Fibroblast of lung (primary cell): Measurements from ENCODE around the gene TVP23C.

Experiments used
- EZH2 ChIP-seq: IDR thresholded peaks from 2 replicates; pipeline ENCODE4 v1.5.1; 2012; ENCODE audit warnings: low read length, control low read depth, mild to moderate bottlenecking; ENCODE audit errors: missing control alignments
- TF ChIP-seq, protein P1 (sequence below), 2 donors: IDR thresholded peaks in 1 of 2; conservative IDR thresholded peaks in 1 of 2; 1 replicate in 1 of 2; 2 replicates in 1 of 2; pipeline ENCODE4 v1.5.1; 2011 to 2012; ENCODE audit warnings: low read length in 2 of 2, control low read depth in 1 of 2, inconsistent platforms in 1 of 2, low read depth in 1 of 2, mild to moderate bottlenecking in 1 of 2

DNA sequence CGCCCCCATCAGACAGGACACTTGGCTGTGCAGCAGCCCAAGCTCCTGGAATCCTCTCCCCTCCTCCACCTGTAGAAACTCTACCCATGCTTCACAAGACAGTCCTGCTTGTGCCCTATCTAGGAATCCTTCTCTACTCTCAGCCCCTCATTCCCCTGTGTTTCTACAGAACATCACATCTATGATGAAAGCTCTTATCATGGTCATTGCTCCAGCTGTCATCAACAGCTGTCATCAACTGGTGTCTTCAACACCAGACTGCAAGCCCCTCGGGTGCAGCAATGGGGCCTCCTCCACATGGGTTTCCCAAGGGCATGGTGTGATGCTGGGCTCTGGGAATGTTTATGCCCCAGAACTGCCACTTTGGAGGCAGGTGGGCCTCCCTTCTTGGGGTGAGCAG, 74.7 kb downstream of the TVP23C start:
- TF ChIP-seq, protein P1, sequence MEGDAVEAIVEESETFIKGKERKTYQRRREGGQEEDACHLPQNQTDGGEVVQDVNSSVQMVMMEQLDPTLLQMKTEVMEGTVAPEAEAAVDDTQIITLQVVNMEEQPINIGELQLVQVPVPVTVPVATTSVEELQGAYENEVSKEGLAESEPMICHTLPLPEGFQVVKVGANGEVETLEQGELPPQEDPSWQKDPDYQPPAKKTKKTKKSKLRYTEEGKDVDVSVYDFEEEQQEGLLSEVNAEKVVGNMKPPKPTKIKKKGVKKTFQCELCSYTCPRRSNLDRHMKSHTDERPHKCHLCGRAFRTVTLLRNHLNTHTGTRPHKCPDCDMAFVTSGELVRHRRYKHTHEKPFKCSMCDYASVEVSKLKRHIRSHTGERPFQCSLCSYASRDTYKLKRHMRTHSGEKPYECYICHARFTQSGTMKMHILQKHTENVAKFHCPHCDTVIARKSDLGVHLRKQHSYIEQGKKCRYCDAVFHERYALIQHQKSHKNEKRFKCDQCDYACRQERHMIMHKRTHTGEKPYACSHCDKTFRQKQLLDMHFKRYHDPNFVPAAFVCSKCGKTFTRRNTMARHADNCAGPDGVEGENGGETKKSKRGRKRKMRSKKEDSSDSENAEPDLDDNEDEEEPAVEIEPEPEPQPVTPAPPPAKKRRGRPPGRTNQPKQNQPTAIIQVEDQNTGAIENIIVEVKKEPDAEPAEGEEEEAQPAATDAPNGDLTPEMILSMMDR (conservative IDR thresholded peaks at IDR 0.05 in 1 of 2, IDR thresholded peaks at IDR 0.05 in 1 of 2; ENCODE audit: low read depth in 1 of 2, low read length in 2 of 2), result no peak
- TF ChIP-seq EZH2, result no peak
